GM12865 (cell line): ENCODE data around the gene PIEZO2.

Experiments
- DNase-seq: peaks from one replicate; pipeline ENCODE4 v3.0.0; 2010; ENCODE audit warnings: low read depth
- H3K4me3 ChIP-seq: 2 replicates; pipeline ENCODE4 v1.5.1; 2011; ENCODE audit warnings: mild to moderate bottlenecking, low read depth, low read length, control low read depth
- CTCF ChIP-seq: IDR thresholded peaks from 2 replicates; pipeline ENCODE4 v1.5.1; 2011; ENCODE audit warnings: low read length, control low read depth, low read depth, inconsistent platforms; ENCODE audit not compliant: insufficient read depth; ENCODE audit errors: missing control alignments

PIEZO2 gene

GRCh38 chr18:11124054-11124453 lies 25.3 kb downstream of the PIEZO2 start:
- no peak for DNase-seq
- H3K4me3 ChIP-seq: no peak overlapping the region
- TF ChIP-seq CTCF: no peak

GRCh38 chr18:11121443-11121849 lies 27.9 kb downstream of the PIEZO2 start:
- no peak for DNase-seq
- no peak for TF ChIP-seq CTCF
- H3K4me3 ChIP-seq: no peak overlapping the region

GRCh38 chr18:11119959-11120587 lies 29.3 kb downstream of the PIEZO2 start:
- TF ChIP-seq CTCF: no peak
- no peak for DNase-seq
- H3K4me3 ChIP-seq: no peak overlapping the region

- DNase-seq: no peak
- TF ChIP-seq CTCF: no peak
- H3K4me3 ChIP-seq: no peak overlapping the region
Observed at GRCh38 chr18:11119550-11119949, 29.8 kb downstream of the PIEZO2 start.

- no peak for TF ChIP-seq CTCF
- no peak overlapping the region for H3K4me3 ChIP-seq
- DNase-seq: no peak
Observed at GRCh38 chr18:11118051-11118766, 31.2 kb downstream of the PIEZO2 start.

- TF ChIP-seq CTCF: no peak
- no peak overlapping the region for H3K4me3 ChIP-seq
- no peak for DNase-seq
Observed at GRCh38 chr18:11115276-11115675, 34.1 kb downstream of the PIEZO2 start.
